Lung (tissue), 12 donors: ENCODE measurements around the gene NEAT1. TPM values are rescaled to one million over a fixed set of nuclear protein-coding genes. Genes with fewer than 3 reads are reported as not detected.

Source experiments
- ATAC-seq: fragments of 200-7000 bp; cut with Tn5 transposase; one replicate; pipeline ENCODE4 v1.9.1; 2020; ENCODE audit warnings: moderate number of reproducible peaks; ENCODE audit not compliant: insufficient read depth, low FRiP score
- DNase-seq, 3 donors: peaks; one replicate each; pipeline ENCODE4 v3.0.0-alpha.2; 2013 to 2017
- H3K27ac ChIP-seq, 2 donors: one replicate each; pipeline ENCODE4 v1.5.1; 2013; ENCODE audit warnings: mild to moderate bottlenecking in 2 of 2, moderate library complexity in 2 of 2, control low read depth in 1 of 2, inconsistent platforms in 1 of 2, low read depth in 1 of 2, low read length in 1 of 2
- H3K27me3 ChIP-seq, 3 donors: one replicate each; pipeline ENCODE4 v1.5.1; 2013; ENCODE audit warnings: low read length in 2 of 3; ENCODE audit not compliant: control insufficient read depth in 3 of 3, insufficient read depth in 3 of 3
- H3K36me3 ChIP-seq, 4 donors: one replicate each; pipeline ENCODE4 v1.5.1; 2013; ENCODE audit warnings: low read length in 4 of 4, mild to moderate bottlenecking in 1 of 4, moderate library complexity in 1 of 4; ENCODE audit not compliant: control insufficient read depth in 4 of 4, insufficient read depth in 4 of 4
- H3K4me1 ChIP-seq, 5 donors: one replicate each; pipeline ENCODE4 v1.5.1; 2013; ENCODE audit warnings: low read length in 5 of 5, mild to moderate bottlenecking in 2 of 5, moderate library complexity in 1 of 5; ENCODE audit not compliant: control insufficient read depth in 5 of 5, insufficient read depth in 5 of 5
- H3K4me3 ChIP-seq: one replicate; pipeline ENCODE4 v1.5.1; 2013; ENCODE audit warnings: mild to moderate bottlenecking, control low read depth, moderate library complexity
- H3K9ac ChIP-seq, 2 donors: one replicate each; pipeline ENCODE4 v1.5.1; 2013; ENCODE audit warnings: low read length in 2 of 2, control low read depth in 1 of 2; ENCODE audit not compliant: insufficient read depth in 1 of 2
- H3K9me3 ChIP-seq, 4 donors: one replicate each; pipeline ENCODE4 v1.5.1; 2013; ENCODE audit warnings: low read length in 3 of 4, mild to moderate bottlenecking in 1 of 4, moderate library complexity in 1 of 4; ENCODE audit not compliant: control insufficient read depth in 4 of 4, insufficient read depth in 3 of 4
- WGBS, 2 donors: extraction: QIAGEN DNeasy Blood & Tissue Kit; methylation state at CpG; one replicate each; pipeline ENCODE4 v1.1.7; 2013; 5-methylcytosine and 5-hydroxymethylcytosine counted together
- polyA plus RNA-seq, 2 donors: library from polyadenylated mRNA; stranded (reverse); fragments of 200-250 nt; gene quantifications; one replicate each; pipeline ENCODE4 v1.2.1, GENCODE V29; 2013
- total RNA-seq, 2 donors: library from RNA; depleted of rRNA in 1 of 2; stranded (reverse); fragments of >200 nt in 1 of 2; gene quantifications; one replicate each; pipeline ENCODE4 v1.2.1, GENCODE V29; 2014 to 2021
- TF ChIP-seq, protein P1 (sequence below): IDR thresholded peaks from 2 replicates; pipeline ENCODE4 v1.5.1; 2012; ENCODE audit warnings: mild to moderate bottlenecking; ENCODE audit errors: control extremely low read depth, extremely low read depth
- donor health status: control.
- donor health status: control.
- donor health status: Bipolar disorder and iron deficiency.
- donor health status: healthy.
- donor health status: DM: yes; HTN: yes; CAD: no.

The NEAT1 gene
- total and polyA plus RNA-seq, 4 donors: 481 to 1,176 (median 715) TPM

DNA sequence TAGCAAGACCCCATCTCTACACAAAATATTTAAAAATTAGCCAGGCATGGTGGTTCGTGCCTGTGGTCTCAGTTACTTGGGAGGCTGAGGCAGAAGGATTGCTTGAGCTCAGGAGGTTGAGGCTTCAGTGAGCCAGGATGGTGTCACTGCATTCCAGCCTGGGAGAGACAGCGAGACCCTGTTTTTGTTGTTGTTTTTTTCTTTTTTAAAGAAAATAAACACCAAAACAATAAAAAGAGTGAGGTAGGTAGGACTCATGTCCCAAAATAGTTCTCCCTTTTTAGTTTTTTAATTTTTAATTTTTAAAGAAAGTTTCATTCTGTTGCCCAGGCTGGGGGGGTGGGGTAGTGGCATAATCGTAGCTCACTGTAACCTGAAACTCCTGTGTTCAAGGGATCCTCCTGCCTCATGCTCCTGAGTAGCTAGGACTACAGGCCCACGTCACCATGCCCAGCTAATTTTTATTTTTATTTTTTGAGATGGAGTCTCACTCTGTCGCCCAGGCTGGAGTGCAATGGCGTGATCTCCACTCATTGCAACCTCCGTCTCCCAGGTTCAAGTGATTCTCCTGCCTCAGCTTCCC, 50.8 kb downstream of the NEAT1 start:
- peak overlapping the region; percentile 50 to 87 for H3K27ac ChIP-seq
- no peaks in the 10 kb centered on the region for H3K36me3 ChIP-seq
- no peak for ATAC-seq
- no peak overlapping the region for H3K9ac ChIP-seq
- no peak overlapping the region for H3K4me3 ChIP-seq
- H3K27me3 ChIP-seq: no peaks in the 10 kb centered on the region
- peaks cover 0 to 23% (median 8%) of the 10 kb centered on the region in 5 donors for H3K4me1 ChIP-seq
- WGBS, 2 donors: 88 to 93% methylated on average over 7 of the region's 7 CpGs
- TF ChIP-seq, protein P1, sequence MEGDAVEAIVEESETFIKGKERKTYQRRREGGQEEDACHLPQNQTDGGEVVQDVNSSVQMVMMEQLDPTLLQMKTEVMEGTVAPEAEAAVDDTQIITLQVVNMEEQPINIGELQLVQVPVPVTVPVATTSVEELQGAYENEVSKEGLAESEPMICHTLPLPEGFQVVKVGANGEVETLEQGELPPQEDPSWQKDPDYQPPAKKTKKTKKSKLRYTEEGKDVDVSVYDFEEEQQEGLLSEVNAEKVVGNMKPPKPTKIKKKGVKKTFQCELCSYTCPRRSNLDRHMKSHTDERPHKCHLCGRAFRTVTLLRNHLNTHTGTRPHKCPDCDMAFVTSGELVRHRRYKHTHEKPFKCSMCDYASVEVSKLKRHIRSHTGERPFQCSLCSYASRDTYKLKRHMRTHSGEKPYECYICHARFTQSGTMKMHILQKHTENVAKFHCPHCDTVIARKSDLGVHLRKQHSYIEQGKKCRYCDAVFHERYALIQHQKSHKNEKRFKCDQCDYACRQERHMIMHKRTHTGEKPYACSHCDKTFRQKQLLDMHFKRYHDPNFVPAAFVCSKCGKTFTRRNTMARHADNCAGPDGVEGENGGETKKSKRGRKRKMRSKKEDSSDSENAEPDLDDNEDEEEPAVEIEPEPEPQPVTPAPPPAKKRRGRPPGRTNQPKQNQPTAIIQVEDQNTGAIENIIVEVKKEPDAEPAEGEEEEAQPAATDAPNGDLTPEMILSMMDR: no peak
- no peaks in the 10 kb centered on the region for H3K9me3 ChIP-seq
- no peak for DNase-seq

DNA sequence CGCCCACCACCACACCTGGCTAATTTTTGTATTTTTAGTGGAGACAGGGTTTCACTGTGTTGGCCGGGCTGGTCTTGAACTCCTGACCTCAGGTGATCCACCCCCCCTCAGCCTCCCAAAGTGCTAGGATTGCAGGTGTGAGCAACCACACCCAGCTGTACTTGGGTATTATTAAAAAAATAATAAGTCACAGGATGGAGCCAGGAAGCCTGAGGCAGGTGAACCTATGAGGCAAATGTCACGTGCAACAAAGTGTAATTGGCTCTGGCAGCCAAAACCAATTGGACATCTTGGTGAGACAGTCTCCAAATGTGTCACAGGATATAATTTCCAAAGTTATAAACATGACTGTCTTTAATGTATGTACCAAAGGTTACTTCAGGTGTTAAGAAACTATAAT, 52.3 kb downstream of the NEAT1 start:
- Histone ChIP-seq H3K27ac (peak overlapping the region in 1 of 2 donors; percentile 24), H3K9ac (no peak overlapping the region), H3K9me3 (no peaks in the 10 kb centered on the region), H3K4me3 (no peak overlapping the region), H3K36me3 (no peaks in the 10 kb centered on the region), H3K4me1 (peaks cover 3 to 38% (median 13%) of the 10 kb centered on the region in 5 donors), H3K27me3 (no peaks in the 10 kb centered on the region)
- DNase-seq (no peak), ATAC-seq (no peak)
- TF ChIP-seq, protein P1: no peak
- 98 to 99% methylated on average over 3 of the region's 3 CpGs for WGBS, 2 donors

DNA sequence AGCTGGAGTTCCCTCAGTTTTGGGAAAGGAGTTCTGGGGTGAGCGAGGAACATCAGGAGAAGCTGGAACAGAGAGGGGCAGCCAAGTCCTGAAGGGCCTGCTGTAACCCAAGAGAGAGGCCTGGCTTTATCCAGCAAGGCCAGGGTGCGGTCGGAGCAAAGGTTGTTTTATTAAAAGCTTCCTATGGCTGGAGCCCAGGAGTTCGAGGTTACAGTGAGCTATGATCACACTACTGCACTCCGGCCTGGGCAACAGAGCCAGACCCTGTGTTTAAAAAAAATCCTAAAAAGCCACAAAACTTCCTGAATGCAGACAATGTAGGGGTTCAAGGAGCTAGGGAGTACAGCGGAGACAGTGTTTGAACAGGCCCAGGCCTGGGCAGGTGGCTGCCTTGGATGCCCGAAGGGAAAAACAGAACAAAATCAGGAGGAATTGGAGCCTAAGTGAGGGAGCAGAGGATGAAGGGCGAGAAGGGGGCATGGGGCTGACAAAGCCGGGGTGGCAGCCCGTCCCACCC, 54.1 kb downstream of the NEAT1 start:
- Histone ChIP-seq H3K36me3 (no peaks in the 10 kb centered on the region), H3K9me3 (no peaks in the 10 kb centered on the region), H3K27ac (peak overlapping the region; percentile 99 to 100), H3K4me1 (peaks cover 3 to 37% (median 11%) of the 10 kb centered on the region in 5 donors), H3K9ac (peak overlapping the region; percentile 94), H3K4me3 (peak overlapping the region; percentile 59), H3K27me3 (no peaks in the 10 kb centered on the region)
- WGBS, 2 donors: 15 to 21% methylated on average over 10 of the region's 10 CpGs
- ATAC-seq: no peak
- TF ChIP-seq, protein P1: no peak
- DNase-seq: peak in 1 of 3 donors; percentile 12
